Activated T-helper 17 cell treated with anti-CD3 and anti-CD28 coated beads, Interleukin-2, amount 50 U/mL, for 72 hours (primary cell): ENCODE results near the gene ZKSCAN8. TPM values are rescaled to one million over a fixed set of nuclear protein-coding genes. Genes with fewer than 3 reads are reported as not detected.
"Not testable (repeated sequence)": the region's sequence is repeated elsewhere in the genome, so short reads cannot be mapped to it uniquely, and the experiment has no call there.

Experiments used
- ATAC-seq: fragments of 150-1000 bp; cut with Tn5 transposase; replicated peaks from 2 replicates; pipeline ENCODE4 v1.10.0; 2021; ENCODE audit warnings: mild to moderate bottlenecking, moderate library complexity
- H3K27ac Mint-ChIP-seq: one replicate; pipeline ENCODE4 v1.8.0; 2022; ENCODE audit warnings: mixed read lengths
- H3K27me3 Mint-ChIP-seq: one replicate; pipeline ENCODE4 v1.8.0; 2022; ENCODE audit warnings: mixed read lengths
- H3K36me3 Mint-ChIP-seq: one replicate; pipeline ENCODE4 v1.8.0; 2022; ENCODE audit warnings: low read depth, mild to moderate bottlenecking, mixed read lengths
- H3K4me1 Mint-ChIP-seq: one replicate; pipeline ENCODE4 v1.8.0; 2022; ENCODE audit warnings: mixed read lengths
- H3K4me3 Mint-ChIP-seq: one replicate; pipeline ENCODE4 v1.8.0; 2022; ENCODE audit warnings: mild to moderate bottlenecking, mixed read lengths
- H3K9me3 Mint-ChIP-seq: one replicate; pipeline ENCODE4 v1.8.0; 2022; ENCODE audit warnings: mixed read lengths
- total RNA-seq, 2 donors: library from RNA; stranded (reverse); gene quantifications; one replicate each; pipeline ENCODE4 v1.2.3, GENCODE V29; 2022

Gene ZKSCAN8
- total RNA-seq: 10 to 100 TPM; 16.5 to 42.7 TPM

GRCh38 chr6:28141500-28142329 lies at the start of gene ZKSCAN8:
Gene ZKSCAN8, plus strand, starts transcription at chr6:28141883. Its CDS starts 6,525 bp downstream, at chr6:28148408.
- no peaks in the 10 kb centered on the region for H3K27me3 Mint-ChIP-seq
- peak within 1 kb of the TSS; percentile 96 for H3K4me3 Mint-ChIP-seq

GRCh38 chr6:28102222-28102621 lies 39.5 kb upstream of the ZKSCAN8 start:
- H3K27me3 Mint-ChIP-seq, H3K27ac Mint-ChIP-seq, H3K4me1 Mint-ChIP-seq, H3K36me3 Mint-ChIP-seq, H3K4me3 Mint-ChIP-seq, ATAC-seq, H3K9me3 Mint-ChIP-seq: not testable (repeated sequence)

More at GRCh38 chr6:28141500-28142329, at the start of gene ZKSCAN8:
- ATAC-seq: peak; percentile 74
- Mint-ChIP-seq H3K27ac (peak within 1 kb of the TSS; percentile 93), H3K36me3 (peaks cover 49% of the 10 kb centered on the region), H3K9me3 (no peaks in the 10 kb centered on the region), H3K4me1 (peaks cover 31% of the 10 kb centered on the region)

- H3K36me3 Mint-ChIP-seq, ATAC-seq, H3K9me3 Mint-ChIP-seq, H3K4me3 Mint-ChIP-seq, H3K4me1 Mint-ChIP-seq, H3K27me3 Mint-ChIP-seq, H3K27ac Mint-ChIP-seq: not testable (repeated sequence)
Observed at GRCh38 chr6:28102699-28103098, 39.0 kb upstream of the ZKSCAN8 start.

- no peaks in the 10 kb centered on the region for H3K9me3 Mint-ChIP-seq
- H3K36me3 Mint-ChIP-seq: no peaks in the 10 kb centered on the region
- no peaks in the 10 kb centered on the region for H3K4me1 Mint-ChIP-seq
- peak; percentile 100 for ATAC-seq
- peaks cover 10% of the 10 kb centered on the region for H3K27me3 Mint-ChIP-seq
- peak overlapping the region; percentile 78 for H3K27ac Mint-ChIP-seq
- H3K4me3 Mint-ChIP-seq: peak overlapping the region; percentile 89
Observed at GRCh38 chr6:28104392-28105244, 37.1 kb upstream of the ZKSCAN8 start.

- Mint-ChIP-seq H3K9me3 (no peaks in the 10 kb centered on the region), H3K36me3 (no peaks in the 10 kb centered on the region), H3K4me1 (no peaks in the 10 kb centered on the region), H3K4me3 (peak overlapping the region; percentile 89), H3K27me3 (peaks cover 5% of the 10 kb centered on the region), H3K27ac (peak overlapping the region; percentile 11)
- no peak for ATAC-seq
Observed at GRCh38 chr6:28105245-28105639, 36.4 kb upstream of the ZKSCAN8 start.

- Mint-ChIP-seq H3K4me1 (no peaks in the 10 kb centered on the region), H3K9me3 (no peaks in the 10 kb centered on the region)
Observed at GRCh38 chr6:28107506-28107905, 34.2 kb upstream of the ZKSCAN8 start.

GRCh38 chr6:28111964-28112363 lies 29.7 kb upstream of the ZKSCAN8 start:
- peaks cover 30% of the 10 kb centered on the region for H3K36me3 Mint-ChIP-seq
- ATAC-seq: no peak
- no peak overlapping the region for H3K4me3 Mint-ChIP-seq

More at GRCh38 chr6:28107506-28107905, 34.2 kb upstream of the ZKSCAN8 start:
- no peak for ATAC-seq
- H3K36me3 Mint-ChIP-seq: no peaks in the 10 kb centered on the region
- H3K27me3 Mint-ChIP-seq: peaks cover 4% of the 10 kb centered on the region
- no peak overlapping the region for H3K4me3 Mint-ChIP-seq
- no peak overlapping the region for H3K27ac Mint-ChIP-seq

GRCh38 chr6:28115799-28116198 lies 25.9 kb upstream of the ZKSCAN8 start:
- no peaks in the 10 kb centered on the region for H3K9me3 Mint-ChIP-seq

More at GRCh38 chr6:28111964-28112363, 29.7 kb upstream of the ZKSCAN8 start:
- Mint-ChIP-seq H3K9me3 (no peaks in the 10 kb centered on the region), H3K27me3 (peaks cover 4% of the 10 kb centered on the region), H3K27ac (no peak overlapping the region), H3K4me1 (no peaks in the 10 kb centered on the region)

GRCh38 chr6:28117386-28118050 lies 24.2 kb upstream of the ZKSCAN8 start:
- no peaks in the 10 kb centered on the region for H3K4me1 Mint-ChIP-seq
- peaks cover 86% of the 10 kb centered on the region for H3K36me3 Mint-ChIP-seq
- no peak overlapping the region for H3K27ac Mint-ChIP-seq
- no peaks in the 10 kb centered on the region for H3K9me3 Mint-ChIP-seq
- no peaks in the 10 kb centered on the region for H3K27me3 Mint-ChIP-seq
- no peak overlapping the region for H3K4me3 Mint-ChIP-seq
- ATAC-seq: no peak

More at GRCh38 chr6:28115799-28116198, 25.9 kb upstream of the ZKSCAN8 start:
- H3K4me1 Mint-ChIP-seq: no peaks in the 10 kb centered on the region
- no peaks in the 10 kb centered on the region for H3K27me3 Mint-ChIP-seq
- H3K4me3 Mint-ChIP-seq: no peak overlapping the region
- no peak for ATAC-seq
- no peak overlapping the region for H3K27ac Mint-ChIP-seq
- H3K36me3 Mint-ChIP-seq: peaks cover 69% of the 10 kb centered on the region

GRCh38 chr6:28118217-28118616 lies 23.5 kb upstream of the ZKSCAN8 start:
- Mint-ChIP-seq H3K27me3 (no peaks in the 10 kb centered on the region), H3K27ac (no peak overlapping the region), H3K4me3 (no peak overlapping the region), H3K36me3 (peaks cover 93% of the 10 kb centered on the region), H3K9me3 (no peaks in the 10 kb centered on the region), H3K4me1 (peaks cover 3% of the 10 kb centered on the region)
- ATAC-seq: no peak

GRCh38 chr6:28121876-28122275 lies 19.8 kb upstream of the ZKSCAN8 start:
- H3K4me3 Mint-ChIP-seq: no peak overlapping the region
- peaks cover 25% of the 10 kb centered on the region for H3K4me1 Mint-ChIP-seq
- H3K27me3 Mint-ChIP-seq: no peaks in the 10 kb centered on the region
- ATAC-seq: no peak
- H3K36me3 Mint-ChIP-seq: peaks cover 86% of the 10 kb centered on the region
- H3K27ac Mint-ChIP-seq: no peak overlapping the region
- no peaks in the 10 kb centered on the region for H3K9me3 Mint-ChIP-seq

GRCh38 chr6:28122283-28122682 lies 19.4 kb upstream of the ZKSCAN8 start:
- Mint-ChIP-seq H3K36me3 (peaks cover 86% of the 10 kb centered on the region), H3K4me1 (peaks cover 28% of the 10 kb centered on the region)
- H3K27me3 Mint-ChIP-seq, H3K27ac Mint-ChIP-seq, H3K9me3 Mint-ChIP-seq, ATAC-seq, H3K4me3 Mint-ChIP-seq: not testable (repeated sequence)

- peak within 1 kb of the TSS; percentile 90 for H3K27ac Mint-ChIP-seq
- peaks cover 86% of the 10 kb centered on the region for H3K36me3 Mint-ChIP-seq
- ATAC-seq: peak; percentile 97
- no peaks in the 10 kb centered on the region for H3K27me3 Mint-ChIP-seq
- H3K9me3 Mint-ChIP-seq: no peaks in the 10 kb centered on the region
- peak within 1 kb of the TSS; percentile 91 for H3K4me3 Mint-ChIP-seq
- H3K4me1 Mint-ChIP-seq: peaks cover 38% of the 10 kb centered on the region
Observed at GRCh38 chr6:28124350-28124970, 17.2 kb upstream of the ZKSCAN8 start, which contains the start of gene ZSCAN16. Gene ZSCAN16, plus strand, starts transcription at chr6:28124609. Its CDS starts 835 bp downstream, at chr6:28125444.

GRCh38 chr6:28124971-28125353 lies 16.7 kb upstream of the ZKSCAN8 start:
- peak; percentile 41 for ATAC-seq
- peaks cover 40% of the 10 kb centered on the region for H3K4me1 Mint-ChIP-seq
- H3K36me3 Mint-ChIP-seq: peaks cover 86% of the 10 kb centered on the region
- no peaks in the 10 kb centered on the region for H3K9me3 Mint-ChIP-seq
- peak overlapping the region; percentile 91 for H3K4me3 Mint-ChIP-seq
- H3K27me3 Mint-ChIP-seq: no peaks in the 10 kb centered on the region
- H3K27ac Mint-ChIP-seq: peak overlapping the region; percentile 90
